Activated gamma-delta T cell treated with anti-CD3 and anti-CD28 coated beads, Interleukin-2, amount 50 U/mL, for 16 hours (primary cell): Measurements from ENCODE around the gene OPTC.

Experiments used
- DNase-seq: peaks from one replicate; pipeline ENCODE4 v3.0.0-alpha.2; 2020; ENCODE audit warnings: low read depth

Gene OPTC

GRCh38 chr1:203536980-203537455, 43.1 kb downstream of the OPTC start:
- no peak for DNase-seq

GRCh38 chr1:203537806-203538464, 44.0 kb downstream of the OPTC start:
- no peak for DNase-seq

- no peak for DNase-seq
Observed at GRCh38 chr1:203538726-203539125, 44.8 kb downstream of the OPTC start.

DNA sequence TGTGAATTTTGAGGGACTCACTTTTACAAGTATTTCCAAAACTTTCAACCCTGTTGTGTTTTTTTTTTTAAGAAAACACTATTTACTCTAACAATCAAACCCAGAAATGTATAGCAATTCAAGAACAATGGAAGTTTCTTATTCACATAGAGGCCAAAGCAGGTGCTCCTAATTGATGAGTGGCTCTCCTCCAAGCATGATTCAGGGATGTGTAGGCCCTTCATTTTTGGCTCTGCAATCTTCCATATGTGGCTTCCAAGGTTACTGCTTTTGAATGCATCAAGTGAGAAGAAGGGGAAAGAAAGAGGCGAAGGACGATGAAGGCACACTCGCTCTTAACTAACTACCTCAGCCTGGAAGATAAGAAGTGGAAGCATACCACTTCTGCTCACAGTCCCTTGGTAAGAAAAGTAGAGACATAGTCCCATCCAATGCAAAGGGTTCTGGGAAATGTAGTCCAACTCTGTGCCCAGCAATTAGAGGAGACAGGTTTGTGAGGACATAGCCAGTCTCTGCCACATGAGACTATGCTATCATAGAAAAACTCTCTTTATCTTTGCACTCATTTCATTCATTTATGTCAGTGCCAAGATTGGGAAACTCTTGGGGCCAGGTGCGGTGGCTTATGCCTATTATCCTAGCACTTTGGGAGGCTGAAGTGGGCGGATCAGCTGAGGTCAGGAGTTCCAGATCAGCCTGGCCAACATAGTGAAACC, 46.0 kb downstream of the OPTC start:
- DNase-seq: no peak

- DNase-seq: no peak
Observed at GRCh38 chr1:203544485-203544884, 50.5 kb downstream of the OPTC start.

DNA sequence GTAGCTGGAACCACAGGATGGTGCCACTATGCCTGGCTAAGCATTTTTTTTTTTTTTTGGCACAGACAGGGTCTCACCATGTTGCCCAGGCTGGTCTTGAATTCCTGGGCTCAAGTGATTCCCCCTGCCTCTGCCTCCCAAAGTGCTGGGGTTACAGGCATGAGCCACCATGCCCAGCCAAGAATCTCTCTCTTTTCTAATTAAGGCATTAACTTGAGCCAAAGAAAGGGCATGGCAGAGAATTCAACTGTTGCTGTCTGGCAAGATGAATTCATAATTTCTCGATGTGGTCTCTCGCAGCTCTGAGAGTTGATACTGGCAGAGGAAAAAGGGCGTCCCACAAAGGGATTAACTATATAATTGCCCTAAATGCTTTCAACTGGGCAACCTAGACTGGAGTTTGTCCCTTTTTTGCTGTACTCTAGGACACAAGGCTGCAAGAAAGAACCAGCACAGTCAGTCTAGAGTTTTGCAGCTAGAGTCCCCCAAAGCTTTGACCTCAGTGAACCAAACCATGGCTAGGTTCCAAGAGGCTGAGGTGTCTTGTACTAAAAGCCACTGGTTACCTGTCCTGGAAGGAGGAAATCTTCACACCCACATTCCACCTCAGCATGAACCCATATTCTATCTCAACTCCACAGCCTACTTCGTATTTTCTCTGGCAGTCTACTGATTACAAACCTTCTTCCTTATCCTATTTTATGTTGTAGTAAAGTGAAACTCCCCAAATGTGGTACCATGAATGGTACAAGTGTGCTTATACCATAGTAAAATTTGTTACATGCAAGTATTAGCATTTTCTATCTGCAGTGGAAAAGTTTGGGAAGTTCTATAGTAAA, 51.2 kb downstream of the OPTC start:
- no peak for DNase-seq

- no peak for DNase-seq
Observed at GRCh38 chr1:203546274-203546673, 52.3 kb downstream of the OPTC start.

- DNase-seq: no peak
Observed at GRCh38 chr1:203547147-203547546, 53.2 kb downstream of the OPTC start.

- DNase-seq: no peak
Observed at GRCh38 chr1:203547771-203548421, 53.9 kb downstream of the OPTC start.

GRCh38 chr1:203548892-203549291, 54.9 kb downstream of the OPTC start:
- DNase-seq: no peak

DNA sequence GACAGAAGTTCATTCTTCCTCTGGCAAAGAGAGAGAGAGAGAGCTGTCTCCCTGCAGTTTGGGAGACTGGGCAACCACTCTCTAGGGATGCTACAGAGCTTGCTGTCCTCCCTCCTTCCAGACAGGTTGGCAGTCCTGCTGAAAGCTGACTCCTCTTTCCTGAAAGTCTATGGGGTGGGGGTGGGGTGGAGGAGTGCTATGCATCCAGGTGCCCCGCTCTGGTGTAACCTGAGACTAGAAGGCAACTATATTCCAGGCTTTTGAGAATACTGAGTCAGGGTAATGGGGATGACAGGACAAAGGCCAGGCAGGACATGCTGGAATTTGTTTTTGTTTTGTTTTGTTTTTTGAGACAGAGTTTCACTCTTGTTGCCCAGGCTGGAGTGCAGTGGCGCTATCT, 55.4 kb downstream of the OPTC start:
- no peak for DNase-seq

DNA sequence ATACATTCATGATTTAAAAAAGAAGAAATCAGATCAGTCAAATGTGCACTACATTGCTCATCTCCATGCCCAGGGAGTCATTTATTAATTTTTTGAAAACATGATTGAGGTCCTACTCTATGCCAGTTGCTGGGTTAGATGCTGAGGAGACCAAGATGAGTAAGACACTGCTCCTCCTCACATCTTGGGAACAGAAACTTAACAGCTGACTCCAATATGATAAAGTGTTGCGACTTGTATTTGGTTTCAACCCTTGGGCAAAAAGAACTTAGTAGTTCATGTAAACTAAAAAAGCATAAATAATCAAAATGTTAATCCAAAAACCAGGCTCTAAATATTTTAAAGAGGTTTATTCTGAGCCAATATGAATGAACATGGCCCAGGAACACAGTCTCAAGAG, 56.9 kb downstream of the OPTC start:
- DNase-seq: no peak

- DNase-seq: no peak
Observed at GRCh38 chr1:203551550-203551949, 57.6 kb downstream of the OPTC start.

DNA sequence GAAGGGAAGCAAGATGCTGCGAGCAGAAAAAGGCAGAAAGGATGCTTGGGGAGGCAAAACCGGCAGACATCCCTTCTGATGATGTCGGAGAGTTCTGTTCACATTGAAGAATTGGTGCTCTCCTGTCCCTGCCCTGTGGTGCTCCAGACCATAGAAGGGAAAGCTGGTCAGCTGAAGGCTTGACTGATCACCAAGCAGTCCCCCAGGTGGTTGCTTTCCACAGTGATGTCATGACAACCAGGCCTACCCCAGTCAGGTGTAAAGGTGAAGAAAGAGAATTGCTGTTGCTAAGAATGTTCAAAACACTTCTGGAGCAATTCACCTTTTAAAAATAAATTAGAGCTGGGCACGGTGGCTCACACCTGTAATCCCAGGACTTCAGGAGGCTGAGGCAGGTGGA, 59.5 kb downstream of the OPTC start:
- DNase-seq: no peak

- no peak for DNase-seq
Observed at GRCh38 chr1:203554071-203554470, 60.1 kb downstream of the OPTC start.

DNA sequence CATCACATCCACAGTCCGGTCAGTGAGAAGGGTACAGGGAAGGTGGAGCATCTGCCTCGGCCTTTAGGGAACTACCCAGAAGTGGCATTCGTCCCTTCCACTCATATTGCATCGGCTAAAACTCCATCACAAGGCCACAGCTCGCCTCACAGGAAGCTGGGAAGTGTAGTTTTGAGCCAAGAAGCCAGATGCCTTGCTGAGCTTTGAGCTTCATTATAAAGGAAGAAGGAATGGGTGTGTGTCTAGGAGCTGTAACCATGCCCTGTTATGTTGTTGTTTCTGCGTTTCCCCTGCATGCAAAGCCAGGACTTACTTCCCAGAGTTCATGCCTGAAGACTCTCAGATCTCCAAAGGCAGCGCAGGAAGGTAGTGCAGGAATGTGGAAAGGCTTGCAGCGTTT, 61.1 kb downstream of the OPTC start:
- no peak for DNase-seq

DNA sequence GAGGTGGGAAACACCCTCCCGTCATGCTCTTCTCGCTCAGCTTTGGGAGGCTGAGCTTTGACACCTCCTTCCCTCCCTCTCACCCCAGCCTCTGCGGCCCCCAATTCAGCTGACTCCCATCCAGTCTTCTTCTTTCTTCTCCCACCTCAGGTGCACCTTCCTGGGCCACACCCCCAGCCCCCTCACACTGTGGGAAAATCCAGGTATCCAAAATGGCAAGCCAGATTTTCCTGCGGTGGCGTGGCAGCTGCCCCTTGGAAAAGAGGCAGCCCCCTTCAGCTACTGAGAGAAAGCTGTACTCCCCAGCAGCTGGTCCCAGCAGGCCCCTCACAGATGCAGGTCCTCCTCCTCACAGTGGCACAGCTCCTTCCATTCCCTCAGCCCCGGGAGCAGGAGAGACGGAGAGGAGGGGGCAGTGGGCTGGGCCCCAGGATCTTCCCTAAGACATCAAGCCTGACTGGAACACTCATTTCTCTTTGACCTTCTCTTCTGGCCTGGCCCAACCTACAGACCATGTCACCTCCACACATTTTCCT, 61.6 kb downstream of the OPTC start:
- no peak for DNase-seq

DNA sequence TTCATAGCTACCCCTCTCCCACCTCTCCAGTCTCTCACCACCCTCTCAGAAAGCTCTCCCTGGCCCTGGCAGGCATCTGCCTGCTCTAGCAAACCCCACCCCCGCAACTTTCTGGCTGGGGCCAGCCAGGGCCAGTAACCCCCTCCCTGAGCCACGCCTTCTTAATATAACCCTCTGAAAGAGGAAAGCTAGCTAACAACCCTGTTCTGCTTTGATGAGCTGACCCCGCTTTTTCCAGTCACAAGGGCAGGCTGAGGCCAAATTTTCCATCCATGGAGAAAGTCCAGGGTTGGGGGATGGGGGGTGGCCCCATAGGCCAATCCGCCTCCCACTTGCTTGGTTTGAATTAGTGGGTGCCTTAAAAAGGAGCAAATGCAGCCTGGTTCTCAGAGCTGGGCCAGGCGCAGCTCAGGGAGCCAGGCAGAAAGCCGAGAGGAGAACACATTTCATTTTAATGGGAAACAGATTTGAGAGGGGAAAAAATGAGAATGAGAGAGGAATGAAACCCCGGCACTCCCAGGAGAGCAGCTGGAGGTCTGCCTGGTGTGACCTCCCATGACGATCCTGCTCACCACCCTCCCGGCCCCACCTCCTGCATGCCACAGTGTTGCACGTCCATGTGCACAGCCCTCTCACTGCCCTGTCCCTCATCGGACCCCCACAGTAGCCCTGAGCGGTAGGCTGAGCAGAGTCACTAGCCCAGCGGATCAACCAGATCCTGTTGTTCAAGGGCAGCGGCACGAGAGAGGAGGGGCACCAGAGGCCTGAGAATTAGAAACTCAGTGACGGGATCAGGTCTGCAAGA, 62.3 kb downstream of the OPTC start:
- DNase-seq: no peak

DNA sequence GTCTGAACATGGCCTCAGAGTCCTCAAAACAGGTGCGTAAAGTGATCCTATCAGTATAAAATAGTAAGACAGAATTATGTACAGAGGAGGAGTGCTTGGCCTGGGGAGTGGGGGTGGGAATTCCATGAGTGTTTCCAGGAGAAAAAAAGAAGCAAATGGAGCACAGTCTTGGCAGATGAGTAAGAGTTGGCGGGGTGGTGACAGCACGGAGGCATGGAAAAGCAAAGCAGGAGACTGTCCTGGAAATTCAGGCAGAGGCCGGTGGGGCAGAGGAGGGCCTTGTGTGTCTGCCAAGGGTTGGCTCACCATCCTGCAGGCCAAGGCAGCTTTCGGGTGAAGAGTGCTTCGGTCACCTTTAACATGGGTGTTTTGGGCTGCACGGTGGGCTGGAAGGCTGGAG, 63.4 kb downstream of the OPTC start:
- DNase-seq: no peak

GRCh38 chr1:203558064-203558760, 64.3 kb downstream of the OPTC start:
- no peak for DNase-seq
